Osteocyte (in vitro differentiated cells): ENCODE results near the gene FBXO42. TPM values are rescaled to one million over a fixed set of nuclear protein-coding genes. Genes with fewer than 3 reads are reported as not detected.

Source experiments
- DNase-seq: peaks from one replicate; pipeline ENCODE4 v3.0.0; 2021; ENCODE audit warnings: mixed read lengths; ENCODE audit not compliant: unreplicated experiment; ENCODE audit errors: extremely low spot score
- H3K27ac Mint-ChIP-seq: one replicate; pipeline ENCODE4 v1.8.0; 2021; ENCODE audit warnings: mild to moderate bottlenecking, mixed read lengths; ENCODE audit not compliant: unreplicated experiment
- H3K27me3 Mint-ChIP-seq: one replicate; pipeline ENCODE4 v1.8.0; 2021; ENCODE audit warnings: mixed read lengths; ENCODE audit not compliant: unreplicated experiment
- H3K36me3 Mint-ChIP-seq: one replicate; pipeline ENCODE4 v1.8.0; 2021; ENCODE audit warnings: mixed read lengths; ENCODE audit not compliant: unreplicated experiment
- H3K4me1 Mint-ChIP-seq: one replicate; pipeline ENCODE4 v1.8.0; 2021; ENCODE audit warnings: mixed read lengths; ENCODE audit not compliant: unreplicated experiment
- H3K4me3 Mint-ChIP-seq: one replicate; pipeline ENCODE4 v1.8.0; 2021; ENCODE audit warnings: mild to moderate bottlenecking, moderate library complexity, mixed read lengths; ENCODE audit not compliant: unreplicated experiment
- H3K9me3 Mint-ChIP-seq: one replicate; pipeline ENCODE4 v1.8.0; 2021; ENCODE audit warnings: mixed read lengths; ENCODE audit not compliant: unreplicated experiment
- CTCF ChIP-seq: fragments of 200-600 bp; sonication (generic); IDR thresholded peaks from 2 replicates; pipeline ENCODE4 v1.5.0; 2021; ENCODE audit warnings: antibody characterized with exemption, mild to moderate bottlenecking, moderate library complexity
- total RNA-seq: library from RNA; stranded (reverse); gene quantifications from 2 replicates; pipeline ENCODE4 v1.2.1, GENCODE V29; 2021

Gene FBXO42
- total RNA-seq, 1 donor from 2014 or later = 22.2 TPM

- no peak for TF ChIP-seq CTCF
- DNase-seq = no peak
- H3K9me3 Mint-ChIP-seq = no peaks in the 10 kb centered on the region
- H3K36me3 Mint-ChIP-seq = peaks cover 4% of the 10 kb centered on the region
- no peaks in the 10 kb centered on the region for H3K27me3 Mint-ChIP-seq
- H3K4me3 Mint-ChIP-seq = peak overlapping the region; percentile 75
- H3K27ac Mint-ChIP-seq = peak overlapping the region; percentile 87
- peaks cover 24% of the 10 kb centered on the region for H3K4me1 Mint-ChIP-seq
Measured at GRCh38 chr1:16207318-16208269, 144.7 kb downstream of the FBXO42 start.

GRCh38 chr1:16206547-16207317 lies 145.5 kb downstream of the FBXO42 start:
- no peaks in the 10 kb centered on the region for H3K9me3 Mint-ChIP-seq
- peaks cover 4% of the 10 kb centered on the region for H3K36me3 Mint-ChIP-seq
- peaks cover 23% of the 10 kb centered on the region for H3K4me1 Mint-ChIP-seq
- H3K27ac Mint-ChIP-seq = peak overlapping the region; percentile 87
- peak overlapping the region; percentile 75 for H3K4me3 Mint-ChIP-seq
- H3K27me3 Mint-ChIP-seq = no peaks in the 10 kb centered on the region
- TF ChIP-seq CTCF = no peak
- DNase-seq = peak; percentile 99

- Mint-ChIP-seq H3K27me3 (no peaks in the 10 kb centered on the region), H3K27ac (peak overlapping the region; percentile 87), H3K4me1 (peaks cover 21% of the 10 kb centered on the region), H3K36me3 (peaks cover 4% of the 10 kb centered on the region), H3K4me3 (peak overlapping the region; percentile 75), H3K9me3 (no peaks in the 10 kb centered on the region)
- no peak for TF ChIP-seq CTCF
- no peak for DNase-seq
Measured at GRCh38 chr1:16205891-16206546, 146.3 kb downstream of the FBXO42 start.

GRCh38 chr1:16205334-16205671 lies 147.0 kb downstream of the FBXO42 start:
- Mint-ChIP-seq H3K36me3 (peaks cover 4% of the 10 kb centered on the region), H3K27me3 (no peaks in the 10 kb centered on the region), H3K4me3 (peak overlapping the region; percentile 18), H3K27ac (no peak overlapping the region), H3K4me1 (peaks cover 17% of the 10 kb centered on the region), H3K9me3 (no peaks in the 10 kb centered on the region)
- no peak for TF ChIP-seq CTCF
- DNase-seq = no peak
